H1 (cell line): ENCODE measurements around the gene STK11. TPM values are rescaled to one million over a fixed set of nuclear protein-coding genes. Genes with fewer than 3 reads are reported as not detected.

Source experiments
- EZH2 ChIP-seq: fragments of 200-600 bp; sonication (generic); IDR thresholded peaks from 2 replicates; pipeline ENCODE4 v1.7.1; 2012; ENCODE audit warnings: low read depth, mild to moderate bottlenecking, moderate library complexity, low read length, inconsistent platforms; ENCODE audit not compliant: severe bottlenecking
- ZNF274 ChIP-seq: IDR thresholded peaks from 2 replicates; pipeline ENCODE4 v1.7.0; 2012; ENCODE audit warnings: low read length, borderline replicate concordance; ENCODE audit errors: extremely low read depth
- polyA plus RNA-seq, 7 experiments: library from polyadenylated mRNA; depleted of rRNA in 3 of 7; stranded (reverse) in 5 of 7; unstranded in 2 of 7; fragments of >200 nt in 5 of 7; fragments of 200-250 nt in 2 of 7; gene quantifications; 1 replicate in 5 of 7; 2 replicates in 1 of 7; 4 replicates in 1 of 7; pipeline versions ENCODE4 v1.2.1 to v1.2.3, GENCODE V29; 2011 to 2013; ENCODE audit warnings: missing spikeins in 2 of 7, mixed read lengths in 2 of 7
- total RNA-seq: library from RNA; stranded (reverse); fragmentation: NEBNext Ultra II Directional; extraction: Animal tissue kit (Norgen Biotek cat#: 25700); gene quantifications from 2 replicates; pipeline ENCODE4 v1.2.1, GENCODE V29; 2021

Gene STK11
- total and polyA plus RNA-seq, 2 of the 8 experiments (the other 6 are each of a cell fraction or from before 2014, with no cell fraction given): 45.3 to 70.7 TPM

DNA sequence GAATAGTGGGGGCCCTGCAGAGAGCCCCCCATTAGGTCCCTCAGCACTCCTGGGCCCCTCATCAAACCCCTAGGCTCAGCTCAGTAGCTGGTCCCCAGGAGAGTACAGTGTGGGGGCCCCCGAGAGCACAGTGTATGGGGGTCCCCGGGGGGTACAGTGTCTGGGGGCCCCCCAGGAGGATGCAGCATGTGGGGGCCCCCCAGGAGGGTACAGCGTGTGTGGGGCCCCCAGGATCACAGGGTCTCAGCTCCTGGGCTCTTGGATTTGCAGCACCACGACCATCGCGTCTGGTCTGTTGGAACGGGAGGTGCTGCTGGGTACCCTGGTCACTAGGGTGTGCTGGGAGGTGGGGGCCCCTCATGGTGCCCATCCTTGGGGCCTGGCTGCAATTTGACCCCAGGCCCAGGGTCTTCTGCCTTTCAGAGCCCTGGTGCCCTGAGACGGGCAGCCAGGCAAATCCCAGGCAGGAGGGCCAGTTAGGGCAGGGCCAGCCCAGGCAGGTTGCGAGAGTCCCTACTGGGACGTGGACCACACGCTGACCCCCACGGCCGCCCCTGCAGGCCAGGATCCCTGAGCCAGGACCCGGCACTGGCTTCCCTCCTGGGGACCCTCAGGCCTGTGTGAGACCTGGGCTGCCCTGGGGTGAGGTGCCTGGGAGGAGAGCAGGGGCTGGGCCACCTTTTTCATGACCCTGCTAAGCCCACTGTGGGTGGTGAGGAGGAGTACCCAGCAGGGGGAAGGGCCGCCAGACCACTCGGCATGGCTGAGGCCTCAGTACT lies 18.7 kb downstream of the STK11 start (continued):
- no peak for TF ChIP-seq ZNF274
- TF ChIP-seq EZH2: no peak
